Ecto neural progenitor cell (in vitro differentiated cells): ENCODE results near the gene SMTNL1.

ENCODE experiments used
- DNase-seq: peaks from one replicate; pipeline ENCODE4 v3.0.0-alpha.2; 2018; ENCODE audit warnings: low spot score

Gene SMTNL1

GRCh38 chr11:57546451-57546850, 9.1 kb downstream of the SMTNL1 start:
- DNase-seq, result no peak

GRCh38 chr11:57546869-57547475, 9.6 kb downstream of the SMTNL1 start:
- peak; percentile 58 for DNase-seq

GRCh38 chr11:57547854-57548377, 10.5 kb downstream of the SMTNL1 start:
- DNase-seq, result no peak

GRCh38 chr11:57549983-57550382, 12.6 kb downstream of the SMTNL1 start:
- no peak for DNase-seq

- no peak for DNase-seq
These were observed 14.5 kb downstream of the SMTNL1 start for GRCh38 chr11:57551941-57552340.

- DNase-seq, result no peak
These were observed 15.1 kb downstream of the SMTNL1 start for GRCh38 chr11:57552479-57552878.

- no peak for DNase-seq
These were observed 18.0 kb downstream of the SMTNL1 start for GRCh38 chr11:57555393-57555792.

- DNase-seq, result no peak
These were observed 18.6 kb downstream of the SMTNL1 start for GRCh38 chr11:57556041-57556440.

- DNase-seq, result no peak
These were observed 22.8 kb downstream of the SMTNL1 start for GRCh38 chr11:57560146-57560545.

GRCh38 chr11:57562596-57562995, 25.2 kb downstream of the SMTNL1 start:
- DNase-seq, result no peak

- DNase-seq, result no peak
These were observed 28.9 kb downstream of the SMTNL1 start for GRCh38 chr11:57566005-57566904.

- DNase-seq, result no peak
These were observed 29.6 kb downstream of the SMTNL1 start for GRCh38 chr11:57566905-57567514.

GRCh38 chr11:57567515-57568329, 30.3 kb downstream of the SMTNL1 start, which contains the start of gene UBE2L6:
TSS of gene UBE2L6 (minus strand) at chr11:57567672. CDS start at chr11:57567611, 61 bp downstream.
- peak; percentile 85 for DNase-seq

GRCh38 chr11:57568330-57568766, 31.0 kb downstream of the SMTNL1 start:
- DNase-seq, result peak; percentile 92

- no peak for DNase-seq
These were observed 34.2 kb downstream of the SMTNL1 start for GRCh38 chr11:57571606-57572005.

- no peak for DNase-seq
These were observed 36.7 kb downstream of the SMTNL1 start for GRCh38 chr11:57574061-57574460.

GRCh38 chr11:57584341-57584740, 46.9 kb downstream of the SMTNL1 start:
- DNase-seq, result no peak

- no peak for DNase-seq
These were observed 47.9 kb downstream of the SMTNL1 start for GRCh38 chr11:57585301-57585700.

- DNase-seq, result no peak
These were observed 49.4 kb downstream of the SMTNL1 start for GRCh38 chr11:57586711-57587245.

- DNase-seq, result no peak
These were observed 50.8 kb downstream of the SMTNL1 start for GRCh38 chr11:57588046-57588710.
